ENCODE measurements around the gene MED16.
A peak's percentile ranks its signal among the peaks of the same experiment; 100 is the strongest.

The MED16 gene

GRCh38 chr19:911197-912033, 18.4 kb upstream of the MED16 start:
- peaks cover 17% of the 10 kb centered on the region for H3K4me1 Mint-ChIP-seq
- H3K27ac Mint-ChIP-seq (ENCODE audit: low read depth): peak overlapping the region; percentile 100
- H3K4me3 Mint-ChIP-seq: peak overlapping the region; percentile 85
- no peaks in the 10 kb centered on the region for H3K27me3 Mint-ChIP-seq
- DNase-seq (ENCODE audit: low spot score in 2 of 2) (no peak), ATAC-seq (replicated peaks; ENCODE audit: extremely low read depth, poor library complexity, severe bottlenecking) (no peak)
- no peaks in the 10 kb centered on the region for H3K9me3 Mint-ChIP-seq
- H3K36me3 Mint-ChIP-seq (ENCODE audit: insufficient read depth): peaks cover 32% of the 10 kb centered on the region

- no peaks in the 10 kb centered on the region for H3K27me3 Mint-ChIP-seq
- no peak for ATAC-seq (replicated peaks; ENCODE audit: extremely low read depth, poor library complexity, severe bottlenecking)
- no peak for DNase-seq (ENCODE audit: low spot score in 2 of 2)
- H3K27ac Mint-ChIP-seq (ENCODE audit: low read depth): peak overlapping the region; percentile 100
- peak overlapping the region; percentile 9 for H3K4me3 Mint-ChIP-seq
- H3K36me3 Mint-ChIP-seq (ENCODE audit: insufficient read depth): peaks cover 27% of the 10 kb centered on the region
- peaks cover 24% of the 10 kb centered on the region for H3K4me1 Mint-ChIP-seq
- no peaks in the 10 kb centered on the region for H3K9me3 Mint-ChIP-seq
Observed at GRCh38 chr19:907183-907853, 14.3 kb upstream of the MED16 start.

GRCh38 chr19:906480-906879, 13.5 kb upstream of the MED16 start:
- ATAC-seq (replicated peaks; ENCODE audit: extremely low read depth, poor library complexity, severe bottlenecking): no peak
- Mint-ChIP-seq H3K4me1 (peaks cover 24% of the 10 kb centered on the region), H3K4me3 (peak overlapping the region; percentile 32), H3K36me3 (ENCODE audit: insufficient read depth) (peaks cover 24% of the 10 kb centered on the region), H3K9me3 (no peaks in the 10 kb centered on the region), H3K27ac (ENCODE audit: low read depth) (peak overlapping the region; percentile 67), H3K27me3 (no peaks in the 10 kb centered on the region)
- no peak for DNase-seq (ENCODE audit: low spot score in 2 of 2)

GRCh38 chr19:904545-904944, 11.6 kb upstream of the MED16 start:
- H3K27ac Mint-ChIP-seq (ENCODE audit: low read depth): peak overlapping the region; percentile 70
- H3K4me1 Mint-ChIP-seq: peaks cover 19% of the 10 kb centered on the region
- peaks cover 23% of the 10 kb centered on the region for H3K36me3 Mint-ChIP-seq (ENCODE audit: insufficient read depth)
- H3K9me3 Mint-ChIP-seq: no peaks in the 10 kb centered on the region
- DNase-seq (ENCODE audit: low spot score in 2 of 2): no peak
- no peak for ATAC-seq (replicated peaks; ENCODE audit: extremely low read depth, poor library complexity, severe bottlenecking)
- no peaks in the 10 kb centered on the region for H3K27me3 Mint-ChIP-seq
- H3K4me3 Mint-ChIP-seq: no peak overlapping the region

GRCh38 chr19:903266-903797, 10.3 kb upstream of the MED16 start:
- Mint-ChIP-seq H3K4me3 (no peak overlapping the region), H3K9me3 (no peaks in the 10 kb centered on the region), H3K36me3 (ENCODE audit: insufficient read depth) (peaks cover 20% of the 10 kb centered on the region), H3K4me1 (peaks cover 7% of the 10 kb centered on the region), H3K27ac (ENCODE audit: low read depth) (peak overlapping the region; percentile 70), H3K27me3 (no peaks in the 10 kb centered on the region)
- no peak for DNase-seq (ENCODE audit: low spot score in 2 of 2)
- no peak for ATAC-seq (replicated peaks; ENCODE audit: extremely low read depth, poor library complexity, severe bottlenecking)

- no peak for ATAC-seq (replicated peaks; ENCODE audit: extremely low read depth, poor library complexity, severe bottlenecking)
- Mint-ChIP-seq H3K4me3 (no peak overlapping the region), H3K27me3 (no peaks in the 10 kb centered on the region), H3K9me3 (no peaks in the 10 kb centered on the region), H3K36me3 (ENCODE audit: insufficient read depth) (peaks cover 26% of the 10 kb centered on the region), H3K27ac (ENCODE audit: low read depth) (no peak overlapping the region), H3K4me1 (peaks cover 7% of the 10 kb centered on the region)
- DNase-seq (ENCODE audit: low spot score in 2 of 2): no peak
Observed at GRCh38 chr19:902446-903226, 9.6 kb upstream of the MED16 start.

- peaks cover 7% of the 10 kb centered on the region for H3K4me1 Mint-ChIP-seq
- DNase-seq (ENCODE audit: low spot score in 2 of 2) (no peak), ATAC-seq (replicated peaks; ENCODE audit: extremely low read depth, poor library complexity, severe bottlenecking) (no peak)
- H3K4me3 Mint-ChIP-seq: no peak overlapping the region
- H3K27me3 Mint-ChIP-seq: no peaks in the 10 kb centered on the region
- no peak overlapping the region for H3K27ac Mint-ChIP-seq (ENCODE audit: low read depth)
- peaks cover 25% of the 10 kb centered on the region for H3K36me3 Mint-ChIP-seq (ENCODE audit: insufficient read depth)
- H3K9me3 Mint-ChIP-seq: no peaks in the 10 kb centered on the region
Observed at GRCh38 chr19:902093-902370, 9.0 kb upstream of the MED16 start.

- Mint-ChIP-seq H3K4me3 (no peak overlapping the region), H3K27me3 (no peaks in the 10 kb centered on the region), H3K9me3 (no peaks in the 10 kb centered on the region), H3K27ac (ENCODE audit: low read depth) (no peak overlapping the region), H3K36me3 (ENCODE audit: insufficient read depth) (peaks cover 29% of the 10 kb centered on the region), H3K4me1 (peaks cover 7% of the 10 kb centered on the region)
- ATAC-seq (replicated peaks; ENCODE audit: extremely low read depth, poor library complexity, severe bottlenecking): no peak
- no peak for DNase-seq (ENCODE audit: low spot score in 2 of 2)
Observed at GRCh38 chr19:901216-902092, 8.5 kb upstream of the MED16 start.

- Mint-ChIP-seq H3K27ac (ENCODE audit: low read depth) (peak overlapping the region; percentile 35), H3K4me1 (peaks cover 7% of the 10 kb centered on the region), H3K9me3 (no peaks in the 10 kb centered on the region), H3K4me3 (no peak overlapping the region), H3K36me3 (ENCODE audit: insufficient read depth) (peaks cover 36% of the 10 kb centered on the region), H3K27me3 (no peaks in the 10 kb centered on the region)
- DNase-seq (ENCODE audit: low spot score in 2 of 2): no peak
- peak; percentile 65 for ATAC-seq (replicated peaks; ENCODE audit: extremely low read depth, poor library complexity, severe bottlenecking)
Observed at GRCh38 chr19:900302-901111, 7.5 kb upstream of the MED16 start.

- H3K4me1 Mint-ChIP-seq: peaks cover 7% of the 10 kb centered on the region
- no peaks in the 10 kb centered on the region for H3K27me3 Mint-ChIP-seq
- no peak overlapping the region for H3K4me3 Mint-ChIP-seq
- DNase-seq (ENCODE audit: low spot score in 2 of 2): no peak
- peaks cover 36% of the 10 kb centered on the region for H3K36me3 Mint-ChIP-seq (ENCODE audit: insufficient read depth)
- peak overlapping the region; percentile 35 for H3K27ac Mint-ChIP-seq (ENCODE audit: low read depth)
- no peak for ATAC-seq (replicated peaks; ENCODE audit: extremely low read depth, poor library complexity, severe bottlenecking)
- no peaks in the 10 kb centered on the region for H3K9me3 Mint-ChIP-seq
Observed at GRCh38 chr19:900043-900301, 7.0 kb upstream of the MED16 start.

- Mint-ChIP-seq H3K36me3 (ENCODE audit: insufficient read depth) (peaks cover 34% of the 10 kb centered on the region), H3K4me3 (no peak overlapping the region), H3K4me1 (peaks cover 6% of the 10 kb centered on the region), H3K9me3 (no peaks in the 10 kb centered on the region), H3K27ac (ENCODE audit: low read depth) (no peak overlapping the region), H3K27me3 (no peaks in the 10 kb centered on the region)
- DNase-seq (ENCODE audit: low spot score in 2 of 2) (no peak), ATAC-seq (replicated peaks; ENCODE audit: extremely low read depth, poor library complexity, severe bottlenecking) (no peak)
Observed at GRCh38 chr19:899336-900042, 6.5 kb upstream of the MED16 start.

All from central memory CD8-positive, alpha-beta T cell (primary cell).